ENCODE data around the gene PRPF40B. TPM values are rescaled to one million over a fixed set of nuclear protein-coding genes. Genes with fewer than 3 reads are reported as not detected.

Gene PRPF40B
- total and polyA plus RNA-seq, 2 donors (not counting 1 experiment from before 2014, with no cell fraction given), result 11.7 to 23.7 TPM

DNA sequence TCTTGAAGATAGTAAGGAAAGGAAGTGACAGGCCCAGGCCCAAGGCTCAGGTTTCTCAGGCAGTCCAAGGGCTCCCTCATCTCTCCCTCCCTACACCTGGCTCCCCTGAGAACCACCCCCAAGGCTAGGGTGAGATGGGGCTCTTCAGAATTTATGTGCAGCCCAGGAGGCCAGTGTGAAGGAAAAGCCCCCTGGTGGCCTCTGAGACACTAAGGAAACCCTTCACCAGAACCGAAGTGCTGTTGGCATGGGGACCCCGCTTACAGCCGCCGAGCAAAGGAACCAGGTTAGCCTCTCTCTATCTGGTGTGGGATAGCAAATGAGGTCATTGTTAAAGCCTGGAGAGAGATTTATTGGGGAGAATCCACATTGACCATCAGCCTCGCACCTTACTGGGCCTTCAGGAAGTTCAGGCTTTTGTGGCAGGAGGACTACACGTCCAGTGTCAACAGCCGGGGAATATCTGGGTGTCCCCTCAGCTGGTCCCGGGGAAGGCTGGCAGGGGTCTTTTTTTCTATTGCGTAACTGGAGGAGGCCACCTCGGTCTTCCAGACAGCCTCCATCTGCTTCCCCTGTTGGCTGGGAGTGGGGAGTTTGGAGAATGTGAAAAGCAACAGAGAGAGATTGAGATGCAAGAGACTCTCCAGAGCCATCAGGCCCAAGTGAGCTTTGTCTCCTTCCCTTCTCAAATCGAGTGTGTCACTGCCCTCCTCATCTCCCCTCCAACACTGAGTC lies 36.0 kb upstream of the PRPF40B start:
- Histone ChIP-seq H3K4me1 (ENCODE audit: control insufficient read depth in 2 of 2, insufficient read depth in 2 of 2, low read length in 2 of 2) (no peaks in the 10 kb centered on the region), H2AFZ (ENCODE audit: insufficient read depth, low read depth, low read length, poor library complexity, severe bottlenecking) (no peak overlapping the region), H3K79me2 (ENCODE audit: control insufficient read depth, insufficient read depth, low read length) (no peaks in the 10 kb centered on the region), H4K20me1 (ENCODE audit: control insufficient read depth, insufficient read depth, low read length, poor library complexity, severe bottlenecking) (no peaks in the 10 kb centered on the region), H3K36me3 (replicated peaks in 1 of 2; ENCODE audit: control extremely low read depth in 1 of 2, control insufficient read depth in 1 of 2, extremely low read depth in 1 of 2, insufficient read depth in 2 of 2, low read length in 1 of 2) (peaks cover 0 to 23% of the 10 kb centered on the region in 2 experiments), H3K9me3 (ENCODE audit: control extremely low read depth in 1 of 3, control insufficient read depth in 2 of 3, insufficient read depth in 1 of 3, low read length in 2 of 3) (peaks cover 1 to 10% (median 8%) of the 10 kb centered on the region in 3 donors), H3K4me2 (replicated peaks; ENCODE audit: low read depth, low read length, poor library complexity, severe bottlenecking) (no peak overlapping the region), H3K4me3 (ENCODE audit: control extremely low read depth in 1 of 5, extremely low read depth in 1 of 5, insufficient read depth in 1 of 5, low read depth in 2 of 5, low read length in 4 of 5) (no peak overlapping the region), H3K9ac (ENCODE audit: low read length) (no peak overlapping the region), H3K27ac (ENCODE audit: low read length in 2 of 2) (no peak overlapping the region), H3K27me3 (replicated peaks in 1 of 4; ENCODE audit: control extremely low read depth in 1 of 4, control insufficient read depth in 3 of 4, insufficient read depth in 4 of 4, low read length in 3 of 4) (no peaks in the 10 kb centered on the region)
- Mint-ChIP-seq H3K4me3 (no peak overlapping the region), H3K27ac (no peak overlapping the region), H3K27me3 (no peaks in the 10 kb centered on the region), H3K9me3 (ENCODE audit: insufficient read depth) (peaks cover 5% of the 10 kb centered on the region), H3K4me1 (no peaks in the 10 kb centered on the region)
- POLR2A ChIA-PET, result no interaction called here
- CTCF ChIA-PET, result interaction anchor here (1.3 kb wide), 1 partner anchor 8 kb away, joined by 3 read pairs; no protein-coding TSS in a partner anchor
- intact Hi-C loops (cut with micrococcal nuclease), result no loop called here
- WGBS (ENCODE audit: insufficient coverage), result 95% methylated on average over 11 of the region's 11 CpGs
- ATAC-seq (ENCODE audit: low read depth), result no peak
- DNase-seq, result no peak
- TF ChIP-seq, protein P1, sequence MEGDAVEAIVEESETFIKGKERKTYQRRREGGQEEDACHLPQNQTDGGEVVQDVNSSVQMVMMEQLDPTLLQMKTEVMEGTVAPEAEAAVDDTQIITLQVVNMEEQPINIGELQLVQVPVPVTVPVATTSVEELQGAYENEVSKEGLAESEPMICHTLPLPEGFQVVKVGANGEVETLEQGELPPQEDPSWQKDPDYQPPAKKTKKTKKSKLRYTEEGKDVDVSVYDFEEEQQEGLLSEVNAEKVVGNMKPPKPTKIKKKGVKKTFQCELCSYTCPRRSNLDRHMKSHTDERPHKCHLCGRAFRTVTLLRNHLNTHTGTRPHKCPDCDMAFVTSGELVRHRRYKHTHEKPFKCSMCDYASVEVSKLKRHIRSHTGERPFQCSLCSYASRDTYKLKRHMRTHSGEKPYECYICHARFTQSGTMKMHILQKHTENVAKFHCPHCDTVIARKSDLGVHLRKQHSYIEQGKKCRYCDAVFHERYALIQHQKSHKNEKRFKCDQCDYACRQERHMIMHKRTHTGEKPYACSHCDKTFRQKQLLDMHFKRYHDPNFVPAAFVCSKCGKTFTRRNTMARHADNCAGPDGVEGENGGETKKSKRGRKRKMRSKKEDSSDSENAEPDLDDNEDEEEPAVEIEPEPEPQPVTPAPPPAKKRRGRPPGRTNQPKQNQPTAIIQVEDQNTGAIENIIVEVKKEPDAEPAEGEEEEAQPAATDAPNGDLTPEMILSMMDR (IDR thresholded peaks at IDR 0.05), result no peak
- TF ChIP-seq EZH2 (IDR thresholded peaks at IDR 0.05; ENCODE audit: borderline replicate concordance, insufficient read depth, low read depth, low read length, poor library complexity, severe bottlenecking), result no peak

DNA sequence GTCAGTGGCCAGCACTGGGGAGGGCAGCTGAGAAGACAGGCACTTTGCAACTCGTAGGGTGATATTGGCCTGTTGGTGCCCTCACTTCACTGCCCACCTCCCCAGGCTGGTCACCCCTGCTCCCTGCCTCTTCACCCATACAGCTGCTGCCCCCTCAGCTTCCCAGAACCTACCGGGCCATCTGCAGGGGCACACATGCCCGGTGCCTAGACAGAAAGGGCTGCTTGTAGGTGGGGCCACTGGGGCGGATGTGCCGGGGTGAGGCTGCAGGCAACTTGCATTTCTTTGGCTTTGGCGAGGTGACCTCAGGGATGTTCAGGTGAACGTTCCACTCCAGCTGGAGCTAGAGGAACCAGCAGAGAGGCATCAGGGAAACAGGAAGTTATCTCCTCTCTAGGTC lies 35.1 kb upstream of the PRPF40B start:
- no peak overlapping the region for H3K4me2 ChIP-seq (replicated peaks; ENCODE audit: low read depth, low read length, poor library complexity, severe bottlenecking)
- ChIA-PET CTCF (interaction anchor here (1.3 kb wide), 1 partner anchor 9 kb away, joined by 3 read pairs; no protein-coding TSS in a partner anchor), POLR2A (no interaction called here)
- H3K27ac ChIP-seq (ENCODE audit: low read length in 2 of 2), result no peak overlapping the region
- Mint-ChIP-seq H3K4me3 (no peak overlapping the region), H3K27ac (no peak overlapping the region), H3K9me3 (ENCODE audit: insufficient read depth) (peaks cover 5% of the 10 kb centered on the region), H3K27me3 (no peaks in the 10 kb centered on the region), H3K4me1 (no peaks in the 10 kb centered on the region)
- no peaks in the 10 kb centered on the region for H3K4me1 ChIP-seq (ENCODE audit: control insufficient read depth in 2 of 2, insufficient read depth in 2 of 2, low read length in 2 of 2)
- peaks cover 1 to 10% (median 8%) of the 10 kb centered on the region in 3 donors for H3K9me3 ChIP-seq (ENCODE audit: control extremely low read depth in 1 of 3, control insufficient read depth in 2 of 3, insufficient read depth in 1 of 3, low read length in 2 of 3)
- H3K9ac ChIP-seq (ENCODE audit: low read length), result no peak overlapping the region
- intact Hi-C loops (cut with micrococcal nuclease), result no loop called here
- no peaks in the 10 kb centered on the region for H3K79me2 ChIP-seq (ENCODE audit: control insufficient read depth, insufficient read depth, low read length)
- DNase-seq, result no peak
- no peak overlapping the region for H2AFZ ChIP-seq (ENCODE audit: insufficient read depth, low read depth, low read length, poor library complexity, severe bottlenecking)
- no peak overlapping the region for H3K4me3 ChIP-seq (ENCODE audit: control extremely low read depth in 1 of 5, extremely low read depth in 1 of 5, insufficient read depth in 1 of 5, low read depth in 2 of 5, low read length in 4 of 5)
- TF ChIP-seq, protein P1 (IDR thresholded peaks at IDR 0.05), result no peak
- no peak for TF ChIP-seq EZH2 (IDR thresholded peaks at IDR 0.05; ENCODE audit: borderline replicate concordance, insufficient read depth, low read depth, low read length, poor library complexity, severe bottlenecking)
- peaks cover 0 to 23% of the 10 kb centered on the region in 2 experiments for H3K36me3 ChIP-seq (replicated peaks in 1 of 2; ENCODE audit: control extremely low read depth in 1 of 2, control insufficient read depth in 1 of 2, extremely low read depth in 1 of 2, insufficient read depth in 2 of 2, low read length in 1 of 2)
- 89% methylated on average over 6 of the region's 7 CpGs for WGBS (ENCODE audit: insufficient coverage)
- no peak for ATAC-seq (ENCODE audit: low read depth)
- H3K27me3 ChIP-seq (replicated peaks in 1 of 4; ENCODE audit: control extremely low read depth in 1 of 4, control insufficient read depth in 3 of 4, insufficient read depth in 4 of 4, low read length in 3 of 4), result no peaks in the 10 kb centered on the region
- H4K20me1 ChIP-seq (ENCODE audit: control insufficient read depth, insufficient read depth, low read length, poor library complexity, severe bottlenecking), result no peaks in the 10 kb centered on the region

Measured in B cell (primary cell).